ENCODE data around the gene KRT20. TPM values are rescaled to one million over a fixed set of nuclear protein-coding genes. Genes with fewer than 3 reads are reported as not detected.

Gene KRT20, protein sequence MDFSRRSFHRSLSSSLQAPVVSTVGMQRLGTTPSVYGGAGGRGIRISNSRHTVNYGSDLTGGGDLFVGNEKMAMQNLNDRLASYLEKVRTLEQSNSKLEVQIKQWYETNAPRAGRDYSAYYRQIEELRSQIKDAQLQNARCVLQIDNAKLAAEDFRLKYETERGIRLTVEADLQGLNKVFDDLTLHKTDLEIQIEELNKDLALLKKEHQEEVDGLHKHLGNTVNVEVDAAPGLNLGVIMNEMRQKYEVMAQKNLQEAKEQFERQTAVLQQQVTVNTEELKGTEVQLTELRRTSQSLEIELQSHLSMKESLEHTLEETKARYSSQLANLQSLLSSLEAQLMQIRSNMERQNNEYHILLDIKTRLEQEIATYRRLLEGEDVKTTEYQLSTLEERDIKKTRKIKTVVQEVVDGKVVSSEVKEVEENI
- total RNA-seq (2021) = not detected in 2 replicates
- long read RNA-seq = 0 reads

DNA sequence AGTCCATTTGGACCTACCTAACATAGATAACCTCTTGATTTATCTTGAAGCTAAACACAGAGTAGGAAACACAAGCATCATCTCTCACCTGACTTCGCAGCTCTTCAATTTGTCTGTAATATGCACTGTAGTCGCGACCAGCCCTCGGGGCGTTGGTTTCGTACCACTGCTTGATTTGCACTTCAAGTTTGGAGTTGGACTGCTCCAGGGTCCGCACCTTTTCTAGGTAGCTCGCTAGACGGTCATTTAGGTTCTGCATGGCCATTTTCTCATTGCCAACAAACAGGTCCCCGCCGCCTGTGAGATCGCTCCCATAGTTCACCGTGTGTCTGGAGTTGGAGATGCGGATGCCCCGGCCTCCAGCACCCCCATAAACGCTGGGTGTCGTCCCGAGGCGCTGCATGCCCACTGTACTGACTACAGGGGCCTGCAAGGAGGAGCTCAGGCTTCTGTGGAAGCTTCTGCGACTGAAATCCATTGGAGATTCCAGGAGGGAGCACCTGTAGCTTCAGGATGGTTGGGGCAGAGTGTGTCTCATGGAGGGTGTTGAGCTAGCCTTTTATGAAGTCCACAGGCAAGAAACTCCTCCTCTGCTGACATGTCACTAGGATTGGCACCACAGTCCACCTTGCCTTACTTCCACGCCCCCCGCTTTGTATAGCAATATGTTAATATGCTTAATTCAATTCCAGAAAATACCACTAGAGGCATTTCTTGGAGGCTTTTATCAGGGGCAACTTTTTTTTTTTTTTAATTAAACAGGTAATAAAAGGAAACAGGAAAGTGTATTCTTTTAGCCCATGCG, at the start of gene KRT20:
Gene KRT20, minus strand, starts transcription at position 535 of the 805 bp plus-strand sequence. Its CDS starts 57 bp downstream, at position 478.
- Histone ChIP-seq H2BK15ac (ENCODE audit: low read depth, low read length) (no peak within 1 kb of the TSS), H2AK5ac (ENCODE audit: insufficient read length, low read length) (no peak within 1 kb of the TSS), H4K8ac (replicated peaks; ENCODE audit: insufficient read length, low read depth, low read length) (no peak within 1 kb of the TSS), H3K9ac (ENCODE audit: extremely low read depth, insufficient read length, low read length) (no peak within 1 kb of the TSS), H3K79me2 (ENCODE audit: insufficient read depth, low read length) (no peaks in the 10 kb centered on the region), H3K4ac (ENCODE audit: low read depth, low read length) (no peak within 1 kb of the TSS), H2BK120ac (ENCODE audit: low read depth, low read length, poor library complexity, severe bottlenecking) (no peak within 1 kb of the TSS), H3K4me2 (ENCODE audit: insufficient read depth, insufficient read length, low read length) (no peak within 1 kb of the TSS), H3K18ac (ENCODE audit: insufficient read length, low read depth, low read length) (no peak within 1 kb of the TSS), H3K23me2 (ENCODE audit: insufficient read length, low read depth, low read length, poor library complexity, severe bottlenecking) (no peaks in the 10 kb centered on the region), H4K20me1 (ENCODE audit: control insufficient read depth, insufficient read depth, insufficient read length) (no peaks in the 10 kb centered on the region), H3K14ac (ENCODE audit: insufficient read depth, low read length) (no peak within 1 kb of the TSS), H3K23ac (ENCODE audit: insufficient read length, low read depth, low read length) (no peak within 1 kb of the TSS), H3K56ac (ENCODE audit: insufficient read length, low read depth, low read length) (no peak within 1 kb of the TSS), H3K4me1 (ENCODE audit: insufficient read depth, low read length) (no peaks in the 10 kb centered on the region), H4K5ac (ENCODE audit: insufficient read length, low read depth, low read length) (no peak within 1 kb of the TSS), H3K9me3 (ENCODE audit: control insufficient read depth, low read depth, low read length) (no peaks in the 10 kb centered on the region), H3K79me1 (ENCODE audit: insufficient read depth, low read depth, low read length, poor library complexity, severe bottlenecking) (no peaks in the 10 kb centered on the region), H2BK5ac (ENCODE audit: insufficient read length, low read length) (no peak within 1 kb of the TSS), H2BK12ac (ENCODE audit: insufficient read length, low read depth, low read length) (no peak within 1 kb of the TSS), H3T11ph (ENCODE audit: low read length) (no peak within 1 kb of the TSS), H3K27ac (ENCODE audit: insufficient read length, low read depth, low read length) (no peak within 1 kb of the TSS), H4K91ac (ENCODE audit: insufficient read length, low read depth, low read length) (no peak within 1 kb of the TSS), H2BK20ac (ENCODE audit: low read depth, low read length, poor library complexity, severe bottlenecking) (no peak within 1 kb of the TSS), H3K27me3 (ENCODE audit: insufficient read depth, low read length) (no peaks in the 10 kb centered on the region), H2AFZ (ENCODE audit: low read length) (no peak within 1 kb of the TSS)
- H3K4me1 Mint-ChIP-seq = no peaks in the 10 kb centered on the region
- no peaks in the 10 kb centered on the region for H3K36me3 Mint-ChIP-seq (ENCODE audit: insufficient read depth in 1 of 3, low read depth in 3 of 3)
- TF ChIP-seq, protein P1, sequence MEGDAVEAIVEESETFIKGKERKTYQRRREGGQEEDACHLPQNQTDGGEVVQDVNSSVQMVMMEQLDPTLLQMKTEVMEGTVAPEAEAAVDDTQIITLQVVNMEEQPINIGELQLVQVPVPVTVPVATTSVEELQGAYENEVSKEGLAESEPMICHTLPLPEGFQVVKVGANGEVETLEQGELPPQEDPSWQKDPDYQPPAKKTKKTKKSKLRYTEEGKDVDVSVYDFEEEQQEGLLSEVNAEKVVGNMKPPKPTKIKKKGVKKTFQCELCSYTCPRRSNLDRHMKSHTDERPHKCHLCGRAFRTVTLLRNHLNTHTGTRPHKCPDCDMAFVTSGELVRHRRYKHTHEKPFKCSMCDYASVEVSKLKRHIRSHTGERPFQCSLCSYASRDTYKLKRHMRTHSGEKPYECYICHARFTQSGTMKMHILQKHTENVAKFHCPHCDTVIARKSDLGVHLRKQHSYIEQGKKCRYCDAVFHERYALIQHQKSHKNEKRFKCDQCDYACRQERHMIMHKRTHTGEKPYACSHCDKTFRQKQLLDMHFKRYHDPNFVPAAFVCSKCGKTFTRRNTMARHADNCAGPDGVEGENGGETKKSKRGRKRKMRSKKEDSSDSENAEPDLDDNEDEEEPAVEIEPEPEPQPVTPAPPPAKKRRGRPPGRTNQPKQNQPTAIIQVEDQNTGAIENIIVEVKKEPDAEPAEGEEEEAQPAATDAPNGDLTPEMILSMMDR (conservative IDR thresholded peaks at IDR 0.05) = no peak; the same call in 2 of the 3 replicates
- H3K27ac Mint-ChIP-seq = no peak within 1 kb of the TSS
- DNase-seq = no peak
- WGBS (ENCODE audit: extremely low coverage, insufficient read length, low lambda C conversion rate) = no CpG with 5 or more reads among the region's 23 CpGs
- no peaks in the 10 kb centered on the region for H3K9me3 Mint-ChIP-seq
- H3K27me3 Mint-ChIP-seq (ENCODE audit: low read depth) = peaks cover 11% of the 10 kb centered on the region
- H3K4me3 Mint-ChIP-seq = no peak within 1 kb of the TSS

All from H9 (cell line).